GM23338 (cell line): ENCODE results near the gene WWOX.

Experiments used
- CREB1 ChIP-seq: fragments of 250-450 bp; sonication (Bioruptor Pico); IDR thresholded peaks from 2 replicates; pipeline ENCODE4 v1.5.0; 2020; ENCODE audit warnings: low read depth, mild to moderate bottlenecking, moderate library complexity
- EZH2 ChIP-seq: fragments of 200-600 bp; sonication (generic); IDR thresholded peaks from one replicate; pipeline ENCODE4 v1.8.0; 2017; ENCODE audit warnings: antibody characterized with exemption, mild to moderate bottlenecking, low read depth; ENCODE audit not compliant: unreplicated experiment
- EZH2phosphoT487 ChIP-seq: fragments of 200-600 bp; sonication (generic); IDR thresholded peaks from one replicate; pipeline ENCODE4 v1.8.1; 2018; ENCODE audit warnings: antibody characterized with exemption; ENCODE audit not compliant: unreplicated experiment
- JUNB ChIP-seq: IDR thresholded peaks from one replicate; pipeline ENCODE4 v1.6.1; 2016; ENCODE audit warnings: antibody characterized with exemption; ENCODE audit not compliant: unreplicated experiment
- POLR2AphosphoS5 ChIP-seq: IDR thresholded peaks from 2 replicates; pipeline ENCODE4 v1.6.1; 2016; ENCODE audit warnings: antibody characterized with exemption, low read depth
- STAT1 ChIP-seq: IDR thresholded peaks from one replicate; pipeline ENCODE4 v1.6.1; 2016; ENCODE audit warnings: antibody characterized with exemption; ENCODE audit not compliant: unreplicated experiment
- ZNF114 ChIP-seq: fragments of 250-450 bp; sonication (Bioruptor Pico); IDR thresholded peaks from 2 replicates; pipeline ENCODE4 v1.5.0; 2020; ENCODE audit warnings: mild to moderate bottlenecking, moderate library complexity
- ZNF331 ChIP-seq: fragments of 250-450 bp; sonication (Bioruptor Pico); IDR thresholded peaks from 2 replicates; pipeline ENCODE4 v1.5.0; 2020; ENCODE audit warnings: low read depth, mild to moderate bottlenecking, moderate library complexity
- TF ChIP-seq, protein P1 (sequence below), 2 experiments: fragments of 200-600 bp in 1 of 2; sonication (generic) in 1 of 2; conservative IDR thresholded peaks; 2 replicates each; pipeline versions ENCODE4 v1.5.1 to v1.6.1; 2016 to 2017; ENCODE audit warnings: antibody characterized with exemption in 2 of 2, low read depth in 2 of 2, mild to moderate bottlenecking in 2 of 2, moderate library complexity in 1 of 2
- TF ChIP-seq, protein P2 (sequence below): IDR thresholded peaks from one replicate; pipeline ENCODE4 v1.6.1; 2018; ENCODE audit warnings: antibody characterized with exemption; ENCODE audit not compliant: unreplicated experiment
- TF ChIP-seq, protein P3 (sequence below): IDR thresholded peaks from 2 replicates; pipeline ENCODE4 v1.6.1; 2016; ENCODE audit warnings: antibody characterized with exemption
- TF ChIP-seq, protein P4 (sequence below): fragments of 250-450 bp; sonication (Bioruptor Pico); IDR thresholded peaks from 2 replicates; pipeline ENCODE4 v1.5.0; 2020; ENCODE audit warnings: mild to moderate bottlenecking, moderate library complexity

DNA sequence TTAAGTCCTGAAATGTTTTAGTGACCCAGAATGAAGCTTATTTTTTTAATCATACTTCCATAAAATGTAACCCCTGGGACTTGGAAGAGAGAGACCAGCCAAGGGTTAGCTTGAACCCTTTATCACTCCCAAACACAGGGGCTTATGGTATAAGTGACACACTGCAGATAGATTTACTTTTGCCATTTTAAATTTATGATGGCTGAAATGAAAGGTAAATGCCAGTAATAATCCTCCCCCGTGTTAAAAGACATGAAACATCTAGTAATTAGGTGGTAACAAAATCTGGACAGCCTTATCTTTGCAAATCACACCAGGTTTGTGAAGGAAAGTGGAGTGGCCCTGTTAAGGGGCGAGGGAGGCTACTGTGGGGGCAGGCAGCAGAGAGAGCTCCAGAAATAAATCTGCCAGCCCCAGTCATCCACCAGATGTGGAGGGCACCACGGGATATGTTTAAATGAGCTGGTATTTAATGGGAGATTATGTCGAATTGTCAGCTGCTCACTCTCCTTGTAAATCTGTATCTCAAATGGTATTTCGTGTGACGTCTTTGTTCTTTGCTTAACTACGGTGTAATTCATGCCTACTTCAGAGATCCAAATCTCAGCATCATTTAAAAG, 326.5 kb downstream of the WWOX start:
- TF ChIP-seq EZH2 (no peak), JUNB (no peak), POLR2AphosphoS5 (no peak), CREB1 (CRISPR knock-in tag) (no peak), EZH2phosphoT487 (no peak), STAT1 (no peak), ZNF331 (CRISPR knock-in tag) (no peak), ZNF114 (CRISPR knock-in tag) (no peak)
- TF ChIP-seq, protein P1, sequence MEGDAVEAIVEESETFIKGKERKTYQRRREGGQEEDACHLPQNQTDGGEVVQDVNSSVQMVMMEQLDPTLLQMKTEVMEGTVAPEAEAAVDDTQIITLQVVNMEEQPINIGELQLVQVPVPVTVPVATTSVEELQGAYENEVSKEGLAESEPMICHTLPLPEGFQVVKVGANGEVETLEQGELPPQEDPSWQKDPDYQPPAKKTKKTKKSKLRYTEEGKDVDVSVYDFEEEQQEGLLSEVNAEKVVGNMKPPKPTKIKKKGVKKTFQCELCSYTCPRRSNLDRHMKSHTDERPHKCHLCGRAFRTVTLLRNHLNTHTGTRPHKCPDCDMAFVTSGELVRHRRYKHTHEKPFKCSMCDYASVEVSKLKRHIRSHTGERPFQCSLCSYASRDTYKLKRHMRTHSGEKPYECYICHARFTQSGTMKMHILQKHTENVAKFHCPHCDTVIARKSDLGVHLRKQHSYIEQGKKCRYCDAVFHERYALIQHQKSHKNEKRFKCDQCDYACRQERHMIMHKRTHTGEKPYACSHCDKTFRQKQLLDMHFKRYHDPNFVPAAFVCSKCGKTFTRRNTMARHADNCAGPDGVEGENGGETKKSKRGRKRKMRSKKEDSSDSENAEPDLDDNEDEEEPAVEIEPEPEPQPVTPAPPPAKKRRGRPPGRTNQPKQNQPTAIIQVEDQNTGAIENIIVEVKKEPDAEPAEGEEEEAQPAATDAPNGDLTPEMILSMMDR (conservative IDR thresholded peaks at IDR 0.05; ENCODE audit: low read depth in 2 of 2) = no peak
- TF ChIP-seq, protein P2, sequence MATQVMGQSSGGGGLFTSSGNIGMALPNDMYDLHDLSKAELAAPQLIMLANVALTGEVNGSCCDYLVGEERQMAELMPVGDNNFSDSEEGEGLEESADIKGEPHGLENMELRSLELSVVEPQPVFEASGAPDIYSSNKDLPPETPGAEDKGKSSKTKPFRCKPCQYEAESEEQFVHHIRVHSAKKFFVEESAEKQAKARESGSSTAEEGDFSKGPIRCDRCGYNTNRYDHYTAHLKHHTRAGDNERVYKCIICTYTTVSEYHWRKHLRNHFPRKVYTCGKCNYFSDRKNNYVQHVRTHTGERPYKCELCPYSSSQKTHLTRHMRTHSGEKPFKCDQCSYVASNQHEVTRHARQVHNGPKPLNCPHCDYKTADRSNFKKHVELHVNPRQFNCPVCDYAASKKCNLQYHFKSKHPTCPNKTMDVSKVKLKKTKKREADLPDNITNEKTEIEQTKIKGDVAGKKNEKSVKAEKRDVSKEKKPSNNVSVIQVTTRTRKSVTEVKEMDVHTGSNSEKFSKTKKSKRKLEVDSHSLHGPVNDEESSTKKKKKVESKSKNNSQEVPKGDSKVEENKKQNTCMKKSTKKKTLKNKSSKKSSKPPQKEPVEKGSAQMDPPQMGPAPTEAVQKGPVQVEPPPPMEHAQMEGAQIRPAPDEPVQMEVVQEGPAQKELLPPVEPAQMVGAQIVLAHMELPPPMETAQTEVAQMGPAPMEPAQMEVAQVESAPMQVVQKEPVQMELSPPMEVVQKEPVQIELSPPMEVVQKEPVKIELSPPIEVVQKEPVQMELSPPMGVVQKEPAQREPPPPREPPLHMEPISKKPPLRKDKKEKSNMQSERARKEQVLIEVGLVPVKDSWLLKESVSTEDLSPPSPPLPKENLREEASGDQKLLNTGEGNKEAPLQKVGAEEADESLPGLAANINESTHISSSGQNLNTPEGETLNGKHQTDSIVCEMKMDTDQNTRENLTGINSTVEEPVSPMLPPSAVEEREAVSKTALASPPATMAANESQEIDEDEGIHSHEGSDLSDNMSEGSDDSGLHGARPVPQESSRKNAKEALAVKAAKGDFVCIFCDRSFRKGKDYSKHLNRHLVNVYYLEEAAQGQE = no peak
- TF ChIP-seq, protein P3, sequence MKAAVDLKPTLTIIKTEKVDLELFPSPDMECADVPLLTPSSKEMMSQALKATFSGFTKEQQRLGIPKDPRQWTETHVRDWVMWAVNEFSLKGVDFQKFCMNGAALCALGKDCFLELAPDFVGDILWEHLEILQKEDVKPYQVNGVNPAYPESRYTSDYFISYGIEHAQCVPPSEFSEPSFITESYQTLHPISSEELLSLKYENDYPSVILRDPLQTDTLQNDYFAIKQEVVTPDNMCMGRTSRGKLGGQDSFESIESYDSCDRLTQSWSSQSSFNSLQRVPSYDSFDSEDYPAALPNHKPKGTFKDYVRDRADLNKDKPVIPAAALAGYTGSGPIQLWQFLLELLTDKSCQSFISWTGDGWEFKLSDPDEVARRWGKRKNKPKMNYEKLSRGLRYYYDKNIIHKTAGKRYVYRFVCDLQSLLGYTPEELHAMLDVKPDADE = no peak
- TF ChIP-seq, protein P4, sequence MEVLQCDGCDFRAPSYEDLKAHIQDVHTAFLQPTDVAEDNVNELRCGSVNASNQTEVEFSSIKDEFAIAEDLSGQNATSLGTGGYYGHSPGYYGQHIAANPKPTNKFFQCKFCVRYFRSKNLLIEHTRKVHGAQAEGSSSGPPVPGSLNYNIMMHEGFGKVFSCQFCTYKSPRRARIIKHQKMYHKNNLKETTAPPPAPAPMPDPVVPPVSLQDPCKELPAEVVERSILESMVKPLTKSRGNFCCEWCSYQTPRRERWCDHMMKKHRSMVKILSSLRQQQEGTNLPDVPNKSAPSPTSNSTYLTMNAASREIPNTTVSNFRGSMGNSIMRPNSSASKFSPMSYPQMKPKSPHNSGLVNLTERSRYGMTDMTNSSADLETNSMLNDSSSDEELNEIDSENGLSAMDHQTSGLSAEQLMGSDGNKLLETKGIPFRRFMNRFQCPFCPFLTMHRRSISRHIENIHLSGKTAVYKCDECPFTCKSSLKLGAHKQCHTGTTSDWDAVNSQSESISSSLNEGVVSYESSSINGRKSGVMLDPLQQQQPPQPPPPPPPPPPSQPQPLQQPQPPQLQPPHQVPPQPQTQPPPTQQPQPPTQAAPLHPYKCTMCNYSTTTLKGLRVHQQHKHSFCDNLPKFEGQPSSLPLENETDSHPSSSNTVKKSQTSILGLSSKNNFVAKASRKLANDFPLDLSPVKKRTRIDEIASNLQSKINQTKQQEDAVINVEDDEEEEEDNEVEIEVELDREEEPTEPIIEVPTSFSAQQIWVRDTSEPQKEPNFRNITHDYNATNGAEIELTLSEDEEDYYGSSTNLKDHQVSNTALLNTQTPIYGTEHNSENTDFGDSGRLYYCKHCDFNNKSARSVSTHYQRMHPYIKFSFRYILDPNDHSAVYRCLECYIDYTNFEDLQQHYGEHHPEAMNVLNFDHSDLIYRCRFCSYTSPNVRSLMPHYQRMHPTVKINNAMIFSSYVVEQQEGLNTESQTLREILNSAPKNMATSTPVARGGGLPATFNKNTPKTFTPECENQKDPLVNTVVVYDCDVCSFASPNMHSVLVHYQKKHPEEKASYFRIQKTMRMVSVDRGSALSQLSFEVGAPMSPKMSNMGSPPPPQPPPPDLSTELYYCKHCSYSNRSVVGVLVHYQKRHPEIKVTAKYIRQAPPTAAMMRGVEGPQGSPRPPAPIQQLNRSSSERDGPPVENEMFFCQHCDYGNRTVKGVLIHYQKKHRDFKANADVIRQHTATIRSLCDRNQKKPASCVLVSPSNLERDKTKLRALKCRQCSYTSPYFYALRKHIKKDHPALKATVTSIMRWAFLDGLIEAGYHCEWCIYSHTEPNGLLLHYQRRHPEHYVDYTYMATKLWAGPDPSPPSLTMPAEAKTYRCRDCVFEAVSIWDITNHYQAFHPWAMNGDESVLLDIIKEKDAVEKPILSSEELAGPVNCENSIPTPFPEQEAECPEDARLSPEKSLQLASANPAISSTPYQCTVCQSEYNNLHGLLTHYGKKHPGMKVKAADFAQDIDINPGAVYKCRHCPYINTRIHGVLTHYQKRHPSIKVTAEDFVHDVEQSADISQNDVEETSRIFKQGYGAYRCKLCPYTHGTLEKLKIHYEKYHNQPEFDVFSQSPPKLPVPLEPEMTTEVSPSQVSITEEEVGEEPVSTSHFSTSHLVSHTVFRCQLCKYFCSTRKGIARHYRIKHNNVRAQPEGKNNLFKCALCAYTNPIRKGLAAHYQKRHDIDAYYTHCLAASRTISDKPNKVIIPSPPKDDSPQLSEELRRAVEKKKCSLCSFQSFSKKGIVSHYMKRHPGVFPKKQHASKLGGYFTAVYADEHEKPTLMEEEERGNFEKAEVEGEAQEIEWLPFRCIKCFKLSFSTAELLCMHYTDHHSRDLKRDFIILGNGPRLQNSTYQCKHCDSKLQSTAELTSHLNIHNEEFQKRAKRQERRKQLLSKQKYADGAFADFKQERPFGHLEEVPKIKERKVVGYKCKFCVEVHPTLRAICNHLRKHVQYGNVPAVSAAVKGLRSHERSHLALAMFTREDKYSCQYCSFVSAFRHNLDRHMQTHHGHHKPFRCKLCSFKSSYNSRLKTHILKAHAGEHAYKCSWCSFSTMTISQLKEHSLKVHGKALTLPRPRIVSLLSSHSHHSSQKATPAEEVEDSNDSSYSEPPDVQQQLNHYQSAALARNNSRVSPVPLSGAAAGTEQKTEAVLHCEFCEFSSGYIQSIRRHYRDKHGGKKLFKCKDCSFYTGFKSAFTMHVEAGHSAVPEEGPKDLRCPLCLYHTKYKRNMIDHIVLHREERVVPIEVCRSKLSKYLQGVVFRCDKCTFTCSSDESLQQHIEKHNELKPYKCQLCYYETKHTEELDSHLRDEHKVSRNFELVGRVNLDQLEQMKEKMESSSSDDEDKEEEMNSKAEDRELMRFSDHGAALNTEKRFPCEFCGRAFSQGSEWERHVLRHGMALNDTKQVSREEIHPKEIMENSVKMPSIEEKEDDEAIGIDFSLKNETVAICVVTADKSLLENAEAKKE = no peak
